SJSA1 (cell line): ENCODE results near the gene PDZD4. TPM values are rescaled to one million over a fixed set of nuclear protein-coding genes. Genes with fewer than 3 reads are reported as not detected.

Source experiments
- DNase-seq, 2 experiments: peaks; one replicate each; pipeline ENCODE4 v3.0.0-alpha.2; 2015 to 2020; ENCODE audit warnings: low spot score in 2 of 2, low read depth in 1 of 2
- H3K27ac ChIP-seq: fragments of 250-450 bp; sonication (Bioruptor Pico); 2 replicates; pipeline ENCODE4 v1.5.1; 2020; ENCODE audit warnings: mild to moderate bottlenecking, moderate library complexity
- H3K27me3 ChIP-seq: fragments of 250-450 bp; sonication (Bioruptor Pico); replicated peaks from 2 replicates; pipeline ENCODE4 v1.5.1; 2020; ENCODE audit warnings: mild to moderate bottlenecking, moderate library complexity
- H3K36me3 ChIP-seq: fragments of 250-450 bp; sonication (Bioruptor Pico); 2 replicates; pipeline ENCODE4 v1.5.1; 2020; ENCODE audit warnings: mild to moderate bottlenecking
- H3K4me1 ChIP-seq: fragments of 250-450 bp; sonication (Bioruptor Pico); replicated peaks from 2 replicates; pipeline ENCODE4 v1.6.1; 2021; ENCODE audit warnings: mild to moderate bottlenecking
- H3K4me3 ChIP-seq: fragments of 250-450 bp; sonication (Bioruptor Pico); 2 replicates; pipeline ENCODE4 v1.5.1; 2020; ENCODE audit warnings: mild to moderate bottlenecking
- H3K9me3 ChIP-seq: fragments of 250-450 bp; sonication (Bioruptor Pico); replicated peaks from 2 replicates; pipeline ENCODE4 v1.5.1; 2020; ENCODE audit warnings: mild to moderate bottlenecking
- total RNA-seq: library from RNA; depleted of rRNA; stranded (reverse); fragments of >200 nt; shearing (Covaris generic); gene quantifications from 2 replicates; pipeline ENCODE4 v1.2.3, GENCODE V29; 2014

PDZD4 gene
- total RNA-seq, 1 experiment from 2014 or later: 0.79 TPM

- Histone ChIP-seq H3K4me1 (no peaks in the 10 kb centered on the region), H3K4me3 (no peak overlapping the region), H3K27ac (no peak overlapping the region), H3K9me3 (no peaks in the 10 kb centered on the region), H3K27me3 (no peaks in the 10 kb centered on the region), H3K36me3 (no peaks in the 10 kb centered on the region)
- DNase-seq: no peak
Measured at GRCh38 chrX:153862369-153863250, 32.3 kb upstream of the PDZD4 start.

DNA sequence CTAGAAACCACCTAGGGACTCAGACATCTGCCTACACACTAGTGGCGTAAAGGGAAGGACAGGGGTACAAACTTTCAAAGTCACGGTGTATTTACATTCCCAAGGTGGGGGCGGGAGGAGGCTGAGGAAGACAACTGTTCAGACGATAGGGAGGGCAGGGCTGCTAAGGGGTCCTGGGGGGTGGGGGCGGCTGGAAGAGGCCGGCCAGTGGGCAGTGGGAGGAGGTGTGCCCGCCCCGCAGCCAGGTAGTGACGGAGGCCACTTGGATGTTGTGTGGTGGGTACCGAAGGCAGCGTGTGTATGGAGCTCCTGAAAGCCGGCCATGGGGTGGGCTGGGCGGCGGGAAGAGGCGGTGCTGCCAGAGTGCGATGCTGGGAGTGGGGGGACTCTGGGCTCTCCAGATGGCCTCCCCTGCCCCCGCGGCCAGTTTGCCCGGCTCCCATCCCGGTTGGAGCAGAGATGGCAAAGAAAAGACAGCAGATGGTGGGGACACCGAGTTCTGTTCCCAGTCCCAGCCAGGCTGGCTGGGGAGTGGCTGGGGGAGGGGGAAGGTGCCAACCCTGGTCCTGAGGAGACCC is 31.5 kb upstream of the PDZD4 start:
- Histone ChIP-seq H3K4me3 (no peak overlapping the region), H3K4me1 (no peaks in the 10 kb centered on the region), H3K27me3 (no peaks in the 10 kb centered on the region), H3K36me3 (no peaks in the 10 kb centered on the region), H3K27ac (no peak overlapping the region), H3K9me3 (no peaks in the 10 kb centered on the region)
- no peak for DNase-seq

GRCh38 chrX:153861151-153861550 is 30.8 kb upstream of the PDZD4 start:
- H3K36me3 ChIP-seq: no peaks in the 10 kb centered on the region
- H3K27ac ChIP-seq: no peak overlapping the region
- H3K4me3 ChIP-seq: no peak overlapping the region
- no peaks in the 10 kb centered on the region for H3K4me1 ChIP-seq
- no peak for DNase-seq
- no peaks in the 10 kb centered on the region for H3K27me3 ChIP-seq
- H3K9me3 ChIP-seq: no peaks in the 10 kb centered on the region

DNA sequence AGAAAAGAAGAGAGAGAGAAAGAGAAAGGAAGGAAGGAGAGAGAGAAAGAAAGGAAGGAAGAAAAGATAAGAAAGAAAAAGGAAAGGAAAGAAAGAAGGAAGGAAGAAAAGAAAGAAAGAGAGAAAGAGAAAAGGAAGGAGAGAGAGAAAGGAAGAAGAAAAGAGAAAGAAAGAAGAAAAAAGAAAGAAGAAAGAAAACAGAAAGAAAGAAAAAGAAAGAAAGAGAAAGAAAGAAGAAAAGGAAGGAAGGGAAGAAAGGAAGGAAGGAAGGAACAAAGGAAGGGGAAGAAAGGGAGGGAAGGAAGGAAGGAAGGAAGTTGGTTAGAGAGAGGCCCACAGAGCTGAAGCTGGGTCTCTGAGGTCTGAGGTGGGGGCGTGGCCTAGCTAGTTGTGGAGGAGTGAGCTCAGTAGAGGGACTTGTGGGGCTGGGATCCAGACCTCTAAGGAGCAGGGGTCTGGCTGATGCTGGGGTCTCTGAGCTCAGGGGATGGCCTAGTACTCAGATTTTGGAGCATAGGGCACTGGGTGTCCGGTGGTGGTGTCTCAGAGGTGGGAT is 27.1 kb upstream of the PDZD4 start:
- Histone ChIP-seq H3K9me3 (no peaks in the 10 kb centered on the region), H3K4me1 (no peaks in the 10 kb centered on the region), H3K27me3 (no peaks in the 10 kb centered on the region), H3K4me3 (no peak overlapping the region), H3K27ac (no peak overlapping the region), H3K36me3 (no peaks in the 10 kb centered on the region)
- DNase-seq: no peak

DNA sequence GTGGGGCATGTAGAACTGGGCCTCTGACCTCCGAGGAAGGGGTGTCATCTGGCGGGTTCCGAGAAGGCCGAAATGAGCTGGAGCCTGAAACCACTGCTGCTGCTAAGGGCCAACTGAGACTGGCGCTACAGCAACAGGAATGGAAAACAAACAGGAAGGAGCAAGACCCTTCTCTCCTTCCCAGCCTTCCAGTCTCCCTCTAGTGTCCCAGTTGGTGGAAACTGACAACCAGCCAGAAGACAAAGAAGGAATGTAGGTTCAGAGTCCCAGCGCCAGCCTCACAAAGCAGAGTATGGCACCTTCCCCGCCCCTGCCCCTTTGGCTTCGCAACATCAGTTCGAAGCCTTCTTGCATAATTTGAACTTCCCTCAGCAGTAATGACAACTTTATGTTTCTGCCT is 24.4 kb upstream of the PDZD4 start:
- Histone ChIP-seq H3K27me3 (no peaks in the 10 kb centered on the region), H3K4me3 (no peak overlapping the region), H3K27ac (no peak overlapping the region), H3K4me1 (no peaks in the 10 kb centered on the region), H3K36me3 (no peaks in the 10 kb centered on the region), H3K9me3 (no peaks in the 10 kb centered on the region)
- no peak for DNase-seq

DNA sequence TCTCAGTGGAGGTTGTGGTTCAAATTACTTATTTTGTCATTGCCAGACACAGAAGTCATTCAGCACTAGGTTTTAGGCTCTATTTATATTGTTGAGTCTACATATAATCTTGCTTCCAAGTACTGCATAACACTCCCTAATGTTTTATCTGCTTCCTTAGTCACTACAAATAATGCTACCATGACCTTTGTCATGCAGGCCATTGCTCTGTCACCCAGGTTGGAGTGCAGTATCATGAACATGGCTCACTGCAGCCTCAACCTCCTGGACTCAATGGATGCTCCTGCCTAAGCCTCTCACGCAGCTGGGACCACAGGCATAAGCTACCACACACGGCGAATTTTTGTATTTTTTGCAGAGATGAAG is 23.5 kb upstream of the PDZD4 start:
- H3K9me3 ChIP-seq: no peaks in the 10 kb centered on the region
- no peak overlapping the region for H3K4me3 ChIP-seq
- H3K36me3 ChIP-seq: no peaks in the 10 kb centered on the region
- H3K27me3 ChIP-seq: no peaks in the 10 kb centered on the region
- DNase-seq: no peak
- H3K27ac ChIP-seq: no peak overlapping the region
- H3K4me1 ChIP-seq: no peaks in the 10 kb centered on the region

DNA sequence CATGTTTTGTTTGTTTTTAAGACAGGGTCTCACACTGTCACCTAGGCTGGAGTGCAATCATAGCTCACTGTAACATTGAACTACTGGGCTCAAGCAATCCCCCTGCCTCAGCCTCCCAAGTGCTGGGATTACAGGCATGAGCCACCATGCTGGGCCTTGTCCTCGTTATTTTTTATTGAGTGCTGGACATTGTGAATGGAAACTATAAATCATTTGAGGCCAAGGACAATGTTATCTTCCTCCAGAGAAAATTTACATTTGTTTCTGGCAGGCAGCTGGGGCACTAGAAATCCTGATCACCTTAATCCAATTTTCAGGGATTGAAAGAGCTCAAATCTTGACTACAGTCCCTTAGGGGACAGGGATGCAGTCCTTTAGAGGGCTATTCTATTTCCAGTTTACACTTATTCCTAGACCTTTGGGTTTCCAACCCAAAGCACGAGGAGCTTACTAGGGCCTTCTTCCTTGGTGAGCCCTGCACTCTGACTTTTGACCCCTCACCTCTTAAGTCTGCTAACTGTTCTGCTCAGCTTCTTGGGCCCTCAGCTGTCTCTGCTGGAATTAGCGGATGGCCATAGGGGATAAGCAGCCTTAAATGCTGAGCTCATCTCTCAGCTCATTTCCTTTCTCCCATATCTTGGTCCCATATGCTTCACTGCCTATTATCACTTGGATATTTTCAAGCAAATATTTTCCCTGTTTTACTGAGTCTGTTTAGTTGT is 23.0 kb upstream of the PDZD4 start:
- no peak overlapping the region for H3K4me3 ChIP-seq
- no peaks in the 10 kb centered on the region for H3K9me3 ChIP-seq
- no peaks in the 10 kb centered on the region for H3K4me1 ChIP-seq
- H3K36me3 ChIP-seq: no peaks in the 10 kb centered on the region
- H3K27ac ChIP-seq: no peak overlapping the region
- no peak for DNase-seq
- H3K27me3 ChIP-seq: no peaks in the 10 kb centered on the region

DNA sequence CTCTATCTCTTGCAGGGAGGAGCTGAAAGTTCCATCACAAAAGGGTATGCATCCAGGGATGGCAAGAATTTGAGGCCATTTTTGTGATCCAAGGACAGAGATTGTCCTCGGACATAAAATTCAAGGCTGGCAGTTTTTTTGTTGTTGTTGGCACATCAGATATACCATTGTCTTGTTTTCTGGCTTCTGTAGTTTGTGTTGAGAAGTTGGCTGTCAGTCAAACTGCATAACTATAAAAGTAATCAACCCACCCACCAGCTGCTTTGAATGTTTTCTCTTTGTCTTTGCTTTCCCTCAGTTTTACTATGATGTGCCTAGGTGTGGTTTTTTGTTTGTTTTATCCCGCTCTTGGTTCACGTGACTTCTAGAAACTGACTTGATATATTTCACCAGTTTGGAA is 21.6 kb upstream of the PDZD4 start:
- no peak for DNase-seq
- Histone ChIP-seq H3K27me3 (no peaks in the 10 kb centered on the region), H3K27ac (no peak overlapping the region), H3K4me3 (no peak overlapping the region), H3K36me3 (no peaks in the 10 kb centered on the region), H3K9me3 (no peaks in the 10 kb centered on the region), H3K4me1 (no peaks in the 10 kb centered on the region)

DNA sequence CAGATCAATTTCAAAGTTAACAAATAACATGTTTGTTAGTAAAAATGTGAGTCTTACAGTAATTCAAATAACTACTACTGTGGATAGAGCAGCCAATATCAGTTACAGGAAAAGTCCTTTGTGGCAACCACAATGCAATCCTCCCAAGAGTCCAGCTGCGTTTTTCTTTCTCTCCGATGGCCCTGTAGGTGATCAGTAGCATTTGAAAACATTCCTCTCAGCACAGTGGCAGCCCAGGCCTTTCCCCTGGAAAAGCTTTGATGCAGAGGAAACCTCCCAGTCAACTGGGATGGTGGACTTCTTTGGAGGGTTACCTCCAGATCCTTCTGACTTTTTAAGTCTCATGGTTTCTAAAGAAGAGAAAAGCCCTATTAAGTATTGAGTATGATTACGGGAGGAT is 18.0 kb upstream of the PDZD4 start:
- Histone ChIP-seq H3K9me3 (no peaks in the 10 kb centered on the region), H3K27me3 (no peaks in the 10 kb centered on the region), H3K27ac (no peak overlapping the region), H3K36me3 (no peaks in the 10 kb centered on the region), H3K4me1 (no peaks in the 10 kb centered on the region), H3K4me3 (no peak overlapping the region)
- DNase-seq: no peak

GRCh38 chrX:153845842-153846241 is 15.5 kb upstream of the PDZD4 start:
- Histone ChIP-seq H3K27me3 (no peaks in the 10 kb centered on the region), H3K9me3 (no peaks in the 10 kb centered on the region), H3K4me3 (no peak overlapping the region), H3K36me3 (no peaks in the 10 kb centered on the region), H3K4me1 (no peaks in the 10 kb centered on the region), H3K27ac (no peak overlapping the region)
- no peak for DNase-seq

DNA sequence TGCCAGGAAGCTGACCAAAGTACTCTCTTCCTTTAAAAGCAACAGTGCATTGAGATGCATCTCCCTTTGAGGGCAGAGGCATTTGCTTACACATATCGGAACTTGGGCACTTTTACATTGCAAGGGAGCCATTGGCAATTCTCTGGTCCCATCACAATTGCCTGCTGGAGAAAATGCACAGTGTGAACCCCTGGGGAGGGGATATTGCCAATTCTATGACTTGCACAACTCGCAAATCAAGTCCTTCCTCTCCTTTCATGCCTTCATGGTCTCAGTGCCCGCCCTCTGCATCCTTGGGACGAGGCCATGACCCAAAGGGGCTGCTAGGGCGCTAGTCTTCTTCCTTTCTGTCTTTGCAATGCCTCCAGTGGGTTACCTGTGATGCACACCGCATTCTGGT is 14.9 kb upstream of the PDZD4 start:
- no peaks in the 10 kb centered on the region for H3K27me3 ChIP-seq
- no peak for DNase-seq
- no peak overlapping the region for H3K4me3 ChIP-seq
- H3K9me3 ChIP-seq: no peaks in the 10 kb centered on the region
- H3K36me3 ChIP-seq: no peaks in the 10 kb centered on the region
- H3K27ac ChIP-seq: no peak overlapping the region
- no peaks in the 10 kb centered on the region for H3K4me1 ChIP-seq

GRCh38 chrX:153844509-153845082 is 14.3 kb upstream of the PDZD4 start:
- no peaks in the 10 kb centered on the region for H3K4me1 ChIP-seq
- no peak overlapping the region for H3K27ac ChIP-seq
- H3K36me3 ChIP-seq: no peaks in the 10 kb centered on the region
- no peaks in the 10 kb centered on the region for H3K9me3 ChIP-seq
- H3K27me3 ChIP-seq: no peaks in the 10 kb centered on the region
- no peak overlapping the region for H3K4me3 ChIP-seq
- DNase-seq: no peak

- no peak overlapping the region for H3K27ac ChIP-seq
- no peaks in the 10 kb centered on the region for H3K36me3 ChIP-seq
- DNase-seq: no peak
- no peak overlapping the region for H3K4me3 ChIP-seq
- H3K9me3 ChIP-seq: no peaks in the 10 kb centered on the region
- no peaks in the 10 kb centered on the region for H3K4me1 ChIP-seq
- no peaks in the 10 kb centered on the region for H3K27me3 ChIP-seq
Measured at GRCh38 chrX:153836921-153837320, 6.6 kb upstream of the PDZD4 start.

- Histone ChIP-seq H3K36me3 (no peaks in the 10 kb centered on the region), H3K4me3 (no peak overlapping the region), H3K27me3 (peaks cover 16% of the 10 kb centered on the region), H3K4me1 (no peaks in the 10 kb centered on the region), H3K27ac (no peak overlapping the region), H3K9me3 (no peaks in the 10 kb centered on the region)
- no peak for DNase-seq
Measured at GRCh38 chrX:153832728-153833127, 2.4 kb upstream of the PDZD4 start.
